ENCODE data around the gene KAT8. TPM values are rescaled to one million over a fixed set of nuclear protein-coding genes. Genes with fewer than 3 reads are reported as not detected.

The KAT8 gene
- total and polyA plus RNA-seq, 2 of the 13 experiments (the other 11 are each of a cell fraction or from before 2014, with no cell fraction given): 79.0 to 84.2 TPM

DNA sequence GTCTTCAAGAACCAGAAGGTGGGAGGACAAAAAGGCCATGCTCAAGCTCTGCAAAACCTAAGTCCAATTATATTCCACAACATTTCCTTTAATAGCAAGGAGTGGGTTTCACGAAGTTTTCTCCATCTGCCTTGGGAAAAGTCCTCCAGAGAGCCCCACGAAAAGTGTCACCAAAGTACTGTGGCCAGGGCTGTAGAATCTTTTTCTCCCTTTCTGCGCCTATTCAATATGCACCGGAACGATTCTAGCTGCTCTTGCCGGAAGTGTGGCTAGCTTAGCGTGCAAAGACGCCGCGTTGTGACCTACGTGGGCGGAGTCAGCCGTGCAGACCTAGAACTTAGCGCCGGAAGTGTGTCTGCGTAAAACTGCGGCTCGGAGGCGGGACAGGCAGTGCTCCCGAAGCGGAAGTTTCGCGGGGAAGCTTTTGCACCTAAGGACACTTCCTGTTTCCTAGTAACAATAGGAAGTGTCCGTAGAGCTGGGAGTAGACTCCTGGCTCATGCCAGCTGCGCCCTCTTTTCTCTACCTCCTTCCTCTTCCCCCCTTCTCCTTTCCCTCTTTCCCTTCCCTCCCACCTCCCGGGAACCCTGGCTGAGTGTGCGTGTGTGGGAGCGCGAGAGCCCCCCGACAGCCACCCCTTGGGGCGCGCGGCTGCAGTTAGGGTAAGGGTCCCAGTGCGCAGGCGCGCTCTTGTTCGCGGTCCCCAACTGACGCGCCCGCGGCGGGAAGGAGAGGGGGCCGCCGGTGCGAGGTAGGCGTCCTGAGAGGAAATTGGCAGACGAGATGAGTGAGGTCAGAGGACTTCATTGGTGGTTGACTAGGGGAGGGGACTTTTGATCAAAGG, 43.3 kb upstream of the KAT8 start, which contains the start of the genes ZNF646 and ZNF668 (continued):
- TF ChIP-seq, protein P1, sequence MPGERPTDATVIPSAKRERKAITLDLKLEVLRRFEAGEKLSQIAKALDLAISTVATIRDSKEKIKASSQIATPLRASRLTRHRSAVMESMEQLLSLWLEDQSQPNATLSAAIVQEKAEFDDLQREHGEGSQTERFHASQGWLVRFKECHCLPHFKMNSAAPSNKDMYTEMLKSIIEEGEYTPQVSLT (CRISPR knock-in tag; IDR thresholded peaks at IDR 0.05; ENCODE audit: borderline replicate concordance, low read depth): no peak; the same call in 1 of the 2 replicates
- TF ChIP-seq, protein P2, sequence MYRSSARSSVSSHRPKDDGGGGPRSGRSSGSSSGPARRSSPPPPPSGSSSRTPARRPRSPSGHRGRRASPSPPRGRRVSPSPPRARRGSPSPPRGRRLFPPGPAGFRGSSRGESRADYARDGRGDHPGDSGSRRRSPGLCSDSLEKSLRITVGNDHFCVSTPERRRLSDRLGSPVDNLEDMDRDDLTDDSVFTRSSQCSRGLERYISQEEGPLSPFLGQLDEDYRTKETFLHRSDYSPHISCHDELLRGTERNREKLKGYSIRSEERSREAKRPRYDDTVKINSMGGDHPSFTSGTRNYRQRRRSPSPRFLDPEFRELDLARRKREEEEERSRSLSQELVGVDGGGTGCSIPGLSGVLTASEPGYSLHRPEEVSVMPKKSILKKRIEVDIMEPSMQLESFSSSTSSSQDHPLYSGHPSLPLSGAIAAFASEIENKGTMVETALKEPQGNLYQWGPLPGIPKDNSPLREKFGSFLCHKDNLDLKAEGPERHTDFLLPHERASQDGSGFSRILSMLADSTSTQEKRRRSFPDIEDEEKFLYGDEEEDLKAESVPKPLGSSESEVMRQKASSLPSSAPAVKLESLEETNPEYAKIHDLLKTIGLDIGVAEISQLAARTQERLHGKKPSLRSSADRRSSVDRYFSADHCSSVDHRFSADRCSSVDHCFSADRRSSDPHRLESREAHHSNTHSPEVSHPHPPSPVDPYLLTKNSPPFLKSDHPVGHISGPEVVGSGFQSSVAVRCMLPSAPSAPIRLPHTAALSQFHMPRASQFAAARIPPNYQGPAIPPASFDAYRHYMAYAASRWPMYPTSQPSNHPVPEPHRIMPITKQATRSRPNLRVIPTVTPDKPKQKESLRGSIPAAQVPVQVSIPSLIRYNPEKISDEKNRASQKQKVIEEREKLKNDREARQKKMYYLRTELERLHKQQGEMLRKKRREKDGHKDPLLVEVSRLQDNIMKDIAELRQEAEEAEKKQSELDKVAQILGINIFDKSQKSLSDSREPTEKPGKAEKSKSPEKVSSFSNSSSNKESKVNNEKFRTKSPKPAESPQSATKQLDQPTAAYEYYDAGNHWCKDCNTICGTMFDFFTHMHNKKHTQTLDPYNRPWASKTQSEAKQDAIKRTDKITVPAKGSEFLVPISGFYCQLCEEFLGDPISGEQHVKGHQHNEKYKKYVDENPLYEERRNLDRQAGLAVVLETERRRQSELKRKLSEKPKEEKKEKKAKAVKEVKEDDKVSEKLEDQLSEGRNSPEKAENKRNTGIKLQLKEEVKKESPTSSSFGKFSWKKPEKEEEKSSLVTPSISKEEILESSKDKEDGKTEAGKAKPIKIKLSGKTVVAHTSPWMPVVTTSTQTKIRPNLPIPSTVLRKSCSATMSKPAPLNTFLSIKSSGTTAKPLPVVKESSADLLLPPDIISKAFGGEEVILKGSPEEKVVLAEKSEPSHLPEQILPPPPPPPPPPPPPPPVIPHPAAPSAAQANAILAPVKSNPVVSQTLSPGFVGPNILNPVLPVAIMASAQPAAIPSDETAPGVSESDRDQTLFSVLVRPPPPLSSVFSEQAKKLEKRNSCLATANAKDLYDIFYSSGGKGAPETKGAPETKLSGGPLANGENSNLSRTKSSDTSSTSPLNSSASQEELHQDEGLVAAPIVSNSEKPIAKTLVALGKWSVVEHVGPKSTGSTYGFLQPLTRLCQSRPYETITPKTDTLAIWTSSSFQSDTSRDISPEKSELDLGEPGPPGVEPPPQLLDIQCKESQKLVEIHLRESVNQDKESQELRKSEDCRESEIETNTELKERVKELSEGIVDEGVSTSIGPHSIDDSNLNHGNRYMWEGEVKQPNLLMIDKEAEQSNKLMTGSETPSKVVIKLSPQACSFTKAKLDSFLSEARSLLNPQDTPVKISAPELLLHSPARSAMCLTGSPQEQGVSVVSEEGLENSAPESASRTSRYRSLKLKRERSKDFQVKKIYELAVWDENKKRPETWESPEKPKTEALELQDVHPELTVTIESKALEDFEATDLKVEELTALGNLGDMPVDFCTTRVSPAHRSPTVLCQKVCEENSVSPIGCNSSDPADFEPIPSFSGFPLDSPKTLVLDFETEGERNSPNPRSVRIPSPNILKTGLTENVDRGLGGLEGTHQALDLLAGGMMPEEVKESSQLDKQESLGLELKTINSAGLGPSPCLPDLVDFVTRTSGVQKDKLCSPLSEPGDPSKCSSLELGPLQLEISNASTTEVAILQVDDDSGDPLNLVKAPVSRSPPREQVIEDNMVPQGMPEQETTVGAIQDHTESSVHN (CRISPR knock-in tag; IDR thresholded peaks at IDR 0.05): peak; percentile 91; the same call in 1 of the 2 replicates
- TF ChIP-seq, protein P3, sequence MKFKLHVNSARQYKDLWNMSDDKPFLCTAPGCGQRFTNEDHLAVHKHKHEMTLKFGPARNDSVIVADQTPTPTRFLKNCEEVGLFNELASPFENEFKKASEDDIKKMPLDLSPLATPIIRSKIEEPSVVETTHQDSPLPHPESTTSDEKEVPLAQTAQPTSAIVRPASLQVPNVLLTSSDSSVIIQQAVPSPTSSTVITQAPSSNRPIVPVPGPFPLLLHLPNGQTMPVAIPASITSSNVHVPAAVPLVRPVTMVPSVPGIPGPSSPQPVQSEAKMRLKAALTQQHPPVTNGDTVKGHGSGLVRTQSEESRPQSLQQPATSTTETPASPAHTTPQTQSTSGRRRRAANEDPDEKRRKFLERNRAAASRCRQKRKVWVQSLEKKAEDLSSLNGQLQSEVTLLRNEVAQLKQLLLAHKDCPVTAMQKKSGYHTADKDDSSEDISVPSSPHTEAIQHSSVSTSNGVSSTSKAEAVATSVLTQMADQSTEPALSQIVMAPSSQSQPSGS (CRISPR knock-in tag; IDR thresholded peaks at IDR 0.05): peak; percentile 85; the same call in 1 of the 2 replicates
- TF ChIP-seq ZNF317 (CRISPR knock-in tag; IDR thresholded peaks at IDR 0.05): peak; percentile 42
- peak; percentile 54; the same call in 1 of the 2 replicates for TF ChIP-seq NFYB (CRISPR knock-in tag; IDR thresholded peaks at IDR 0.05)
- TF ChIP-seq, protein P4, sequence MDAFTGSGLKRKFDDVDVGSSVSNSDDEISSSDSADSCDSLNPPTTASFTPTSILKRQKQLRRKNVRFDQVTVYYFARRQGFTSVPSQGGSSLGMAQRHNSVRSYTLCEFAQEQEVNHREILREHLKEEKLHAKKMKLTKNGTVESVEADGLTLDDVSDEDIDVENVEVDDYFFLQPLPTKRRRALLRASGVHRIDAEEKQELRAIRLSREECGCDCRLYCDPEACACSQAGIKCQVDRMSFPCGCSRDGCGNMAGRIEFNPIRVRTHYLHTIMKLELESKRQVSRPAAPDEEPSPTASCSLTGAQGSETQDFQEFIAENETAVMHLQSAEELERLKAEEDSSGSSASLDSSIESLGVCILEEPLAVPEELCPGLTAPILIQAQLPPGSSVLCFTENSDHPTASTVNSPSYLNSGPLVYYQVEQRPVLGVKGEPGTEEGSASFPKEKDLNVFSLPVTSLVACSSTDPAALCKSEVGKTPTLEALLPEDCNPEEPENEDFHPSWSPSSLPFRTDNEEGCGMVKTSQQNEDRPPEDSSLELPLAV (CRISPR knock-in tag; conservative IDR thresholded peaks at IDR 0.05; ENCODE audit: low read depth): no peak
- peak; percentile 89 for TF ChIP-seq POLR2AphosphoS5 (IDR thresholded peaks at IDR 0.05; ENCODE audit: low read depth, low read length)
- TF ChIP-seq, protein P5, sequence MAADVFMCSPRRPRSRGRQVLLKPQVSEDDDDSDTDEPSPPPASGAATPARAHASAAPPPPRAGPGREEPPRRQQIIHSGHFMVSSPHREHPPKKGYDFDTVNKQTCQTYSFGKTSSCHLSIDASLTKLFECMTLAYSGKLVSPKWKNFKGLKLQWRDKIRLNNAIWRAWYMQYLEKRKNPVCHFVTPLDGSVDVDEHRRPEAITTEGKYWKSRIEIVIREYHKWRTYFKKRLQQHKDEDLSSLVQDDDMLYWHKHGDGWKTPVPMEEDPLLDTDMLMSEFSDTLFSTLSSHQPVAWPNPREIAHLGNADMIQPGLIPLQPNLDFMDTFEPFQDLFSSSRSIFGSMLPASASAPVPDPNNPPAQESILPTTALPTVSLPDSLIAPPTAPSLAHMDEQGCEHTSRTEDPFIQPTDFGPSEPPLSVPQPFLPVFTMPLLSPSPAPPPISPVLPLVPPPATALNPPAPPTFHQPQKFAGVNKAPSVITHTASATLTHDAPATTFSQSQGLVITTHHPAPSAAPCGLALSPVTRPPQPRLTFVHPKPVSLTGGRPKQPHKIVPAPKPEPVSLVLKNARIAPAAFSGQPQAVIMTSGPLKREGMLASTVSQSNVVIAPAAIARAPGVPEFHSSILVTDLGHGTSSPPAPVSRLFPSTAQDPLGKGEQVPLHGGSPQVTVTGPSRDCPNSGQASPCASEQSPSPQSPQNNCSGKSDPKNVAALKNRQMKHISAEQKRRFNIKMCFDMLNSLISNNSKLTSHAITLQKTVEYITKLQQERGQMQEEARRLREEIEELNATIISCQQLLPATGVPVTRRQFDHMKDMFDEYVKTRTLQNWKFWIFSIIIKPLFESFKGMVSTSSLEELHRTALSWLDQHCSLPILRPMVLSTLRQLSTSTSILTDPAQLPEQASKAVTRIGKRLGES (CRISPR knock-in tag; IDR thresholded peaks at IDR 0.05; ENCODE audit: borderline replicate concordance): no peak
- TF ChIP-seq ZC3H4 (CRISPR knock-in tag; IDR thresholded peaks at IDR 0.05; ENCODE audit: borderline replicate concordance): no peak
- peak; percentile 90 for TF ChIP-seq ZNF605 (CRISPR knock-in tag; IDR thresholded peaks at IDR 0.05)
- TF ChIP-seq HDAC1 (CRISPR knock-in tag; IDR thresholded peaks at IDR 0.05): peak; percentile 83; the same call in 1 of the 2 replicates

Measured in HepG2 (cell line).